RWPE1 (cell line): ENCODE data around the gene BFSP1.

Experiments used
- CTCF ChIA-PET: fragments of 350-600 bp; sonication (Branson Sonifier 250); formaldehyde crosslinking; extraction: SDS; loops from one replicate; lab custom pipeline; 2021; lab: Yijun Ruan, JAX
- POLR2A ChIA-PET: fragments of 400-600 bp; formaldehyde crosslinking; extraction: SDS; loops from one replicate; lab custom pipeline; 2020; ENCODE audit warnings: antibody characterized with exemption; ENCODE audit not compliant: low non-redundant PET; lab: Yijun Ruan, JAX
- DNase-seq: peaks from one replicate; pipeline ENCODE4 v3.0.0; 2012; ENCODE audit warnings: low spot score
- H3K27ac ChIP-seq: fragments of 450-650 bp; 2 replicates; pipeline ENCODE4 v1.5.1; 2017
- TF ChIP-seq, protein P1 (sequence below): fragments of 450-650 bp; conservative IDR thresholded peaks from 2 replicates; pipeline ENCODE4 v1.5.1; 2017; ENCODE audit warnings: low read depth, mild to moderate bottlenecking

The BFSP1 gene

DNA sequence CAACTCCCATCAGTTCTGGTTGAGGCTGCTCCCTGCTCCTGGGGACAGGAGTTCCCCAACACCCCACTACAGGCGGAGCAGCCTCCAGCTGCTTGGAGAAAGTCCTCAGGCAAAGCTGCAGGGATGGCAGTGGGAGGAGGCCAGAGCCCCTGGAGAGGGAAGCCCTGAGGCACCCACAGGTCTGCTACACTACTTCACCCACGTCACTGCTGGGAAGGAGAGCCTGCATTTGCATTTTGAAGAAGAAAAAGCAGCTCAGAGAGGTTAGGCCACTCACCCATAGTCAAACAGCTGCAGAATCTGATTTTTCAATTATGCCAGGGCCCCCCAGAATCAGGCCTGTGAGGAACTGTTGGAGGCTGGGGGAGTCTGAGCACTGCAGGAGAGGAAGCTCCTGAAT is 17.2 kb downstream of the BFSP1 start:
- TF ChIP-seq, protein P1, sequence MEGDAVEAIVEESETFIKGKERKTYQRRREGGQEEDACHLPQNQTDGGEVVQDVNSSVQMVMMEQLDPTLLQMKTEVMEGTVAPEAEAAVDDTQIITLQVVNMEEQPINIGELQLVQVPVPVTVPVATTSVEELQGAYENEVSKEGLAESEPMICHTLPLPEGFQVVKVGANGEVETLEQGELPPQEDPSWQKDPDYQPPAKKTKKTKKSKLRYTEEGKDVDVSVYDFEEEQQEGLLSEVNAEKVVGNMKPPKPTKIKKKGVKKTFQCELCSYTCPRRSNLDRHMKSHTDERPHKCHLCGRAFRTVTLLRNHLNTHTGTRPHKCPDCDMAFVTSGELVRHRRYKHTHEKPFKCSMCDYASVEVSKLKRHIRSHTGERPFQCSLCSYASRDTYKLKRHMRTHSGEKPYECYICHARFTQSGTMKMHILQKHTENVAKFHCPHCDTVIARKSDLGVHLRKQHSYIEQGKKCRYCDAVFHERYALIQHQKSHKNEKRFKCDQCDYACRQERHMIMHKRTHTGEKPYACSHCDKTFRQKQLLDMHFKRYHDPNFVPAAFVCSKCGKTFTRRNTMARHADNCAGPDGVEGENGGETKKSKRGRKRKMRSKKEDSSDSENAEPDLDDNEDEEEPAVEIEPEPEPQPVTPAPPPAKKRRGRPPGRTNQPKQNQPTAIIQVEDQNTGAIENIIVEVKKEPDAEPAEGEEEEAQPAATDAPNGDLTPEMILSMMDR: no peak
- POLR2A ChIA-PET: no interaction called here
- no peak for DNase-seq
- no peak overlapping the region for H3K27ac ChIP-seq
- CTCF ChIA-PET: interaction anchor here (0.7 kb wide), 1 partner anchor 1154 kb away, joined by 4 read pairs; no protein-coding TSS in a partner anchor

DNA sequence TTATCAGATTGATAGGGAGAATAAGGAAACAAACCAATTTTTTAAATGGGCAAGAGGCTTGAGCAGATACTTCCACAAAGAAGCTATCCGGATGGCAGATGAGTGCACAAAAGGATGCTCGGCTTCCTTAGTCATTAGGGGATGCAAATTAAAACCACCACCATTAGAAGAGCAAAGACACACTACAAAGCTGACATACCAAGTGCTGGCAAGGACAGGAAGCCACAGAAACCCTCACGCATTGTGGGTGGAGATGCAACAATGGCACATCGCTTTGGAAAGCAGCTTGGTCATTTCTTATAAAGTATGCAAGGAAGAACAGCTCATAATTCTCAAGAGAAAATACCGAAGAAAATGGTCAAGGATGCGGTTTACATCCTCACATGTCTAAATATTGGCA is 19.8 kb downstream of the BFSP1 start:
- H3K27ac ChIP-seq: no peak overlapping the region
- no peak for DNase-seq
- TF ChIP-seq, protein P1: no peak
- ChIA-PET CTCF (interaction anchor here (0.7 kb wide), 1 partner anchor 1248 kb away, joined by 3 read pairs; no protein-coding TSS in a partner anchor), POLR2A (no interaction called here)

DNA sequence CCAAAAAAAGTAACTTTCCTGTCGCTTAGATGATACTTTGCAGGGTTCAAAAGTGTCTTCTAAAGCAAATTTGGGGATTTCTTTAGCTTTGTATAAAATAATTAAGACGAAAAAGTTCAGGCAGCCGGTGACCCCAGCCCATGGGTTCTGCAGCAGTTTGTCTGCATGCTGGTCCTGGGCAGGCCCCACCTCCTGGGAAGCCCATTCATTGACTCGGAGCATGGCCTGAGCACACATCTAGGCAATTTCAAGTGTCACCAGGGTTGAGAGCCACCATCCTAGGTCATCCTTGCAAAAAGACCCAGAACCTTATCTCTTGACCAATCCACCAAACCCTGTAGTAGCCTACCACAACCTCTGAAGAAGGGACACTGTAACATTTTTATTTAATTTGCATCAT is 20.6 kb downstream of the BFSP1 start:
- ChIA-PET POLR2A (no interaction called here), CTCF (interaction anchor here (0.7 kb wide), 1 partner anchor 107 kb away, joined by 3 read pairs; no protein-coding TSS in a partner anchor)
- no peak overlapping the region for H3K27ac ChIP-seq

DNA sequence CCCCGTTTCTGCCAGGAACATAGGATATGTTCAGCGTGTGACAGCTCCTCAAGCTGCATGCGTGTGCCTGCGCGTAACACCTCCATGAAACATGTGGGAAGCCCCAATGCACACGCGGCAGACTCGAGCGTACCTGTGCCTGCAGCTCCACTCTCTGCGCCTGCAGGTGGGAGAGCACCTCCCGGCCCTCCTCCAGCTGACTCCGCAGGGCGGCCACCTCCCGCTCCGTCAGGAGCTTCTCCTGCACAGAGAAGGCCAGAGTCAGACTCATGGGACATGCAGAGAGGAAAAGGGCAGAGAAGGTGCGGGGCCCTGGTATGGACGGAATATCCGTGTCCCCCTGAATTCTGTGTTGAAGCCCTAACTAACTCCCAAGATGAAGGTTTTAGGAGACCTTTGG is 22.4 kb downstream of the BFSP1 start:
- no peak overlapping the region for H3K27ac ChIP-seq
- POLR2A ChIA-PET: no interaction called here
- CTCF ChIA-PET: no interaction called here
- DNase-seq: no peak
- TF ChIP-seq, protein P1: no peak

More for the DNA sequence above, 20.6 kb downstream of the BFSP1 start:
- no peak for DNase-seq
- TF ChIP-seq, protein P1: no peak

DNA sequence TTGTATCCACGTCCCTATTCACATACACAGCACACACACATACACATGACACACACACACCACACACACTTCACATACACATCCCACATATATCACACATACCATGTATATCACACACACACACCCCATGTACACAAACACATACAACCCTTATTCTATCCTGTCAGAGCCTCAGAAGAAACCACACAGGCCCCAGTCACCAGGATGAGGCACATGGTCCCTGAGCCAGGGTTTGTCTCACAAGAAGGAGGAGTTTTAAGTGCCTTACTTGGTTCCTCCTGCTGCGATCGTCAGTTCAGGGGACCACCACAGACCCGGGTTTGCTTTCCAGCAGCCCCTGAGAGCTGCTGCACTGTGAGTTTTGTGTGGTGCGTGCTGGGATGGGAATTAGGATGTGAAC is 23.6 kb downstream of the BFSP1 start:
- DNase-seq: no peak

DNA sequence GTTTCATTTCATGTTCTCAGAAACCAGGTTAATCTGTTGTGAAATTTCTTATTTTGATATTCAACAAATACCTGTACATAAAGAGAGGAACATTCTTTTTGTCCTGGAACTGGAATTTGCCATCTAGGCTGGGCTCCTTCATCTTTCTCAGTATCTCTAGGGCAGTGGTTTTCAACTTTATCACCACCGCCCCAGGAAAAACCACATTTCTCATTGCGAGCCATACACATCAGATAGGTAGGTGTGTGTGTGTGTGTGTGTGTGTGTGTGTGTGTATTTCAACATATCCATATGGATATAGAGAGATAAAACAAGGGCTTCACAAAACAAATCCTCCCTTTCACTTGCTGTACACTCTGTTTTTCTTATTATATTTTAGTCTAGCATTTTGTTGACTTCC is 24.1 kb downstream of the BFSP1 start:
- TF ChIP-seq, protein P1: no peak
- H3K27ac ChIP-seq: peak overlapping the region; percentile 94
- CTCF ChIA-PET: no interaction called here
- no peak for DNase-seq
- POLR2A ChIA-PET: no interaction called here

More for the DNA sequence above, 23.6 kb downstream of the BFSP1 start:
- H3K27ac ChIP-seq: 0 out of 2 replicates have a peak overlapping the region, but pooled peaks have one; percentile 17
- TF ChIP-seq, protein P1: no peak
- CTCF ChIA-PET: interaction anchor here (0.6 kb wide), 2 partner anchors 9 to 325 kb away, joined by 3 to 7 read pairs; no protein-coding TSS in a partner anchor
- POLR2A ChIA-PET: no interaction called here
